ENCODE data around the gene CAV2. TPM values are rescaled to one million over a fixed set of nuclear protein-coding genes. Genes with fewer than 3 reads are reported as not detected.

The CAV2 gene
- total and polyA plus RNA-seq, 2 of the 13 experiments (the other 11 are each of a cell fraction or from before 2014, with no cell fraction given) = 0.09 to 0.18 TPM

DNA sequence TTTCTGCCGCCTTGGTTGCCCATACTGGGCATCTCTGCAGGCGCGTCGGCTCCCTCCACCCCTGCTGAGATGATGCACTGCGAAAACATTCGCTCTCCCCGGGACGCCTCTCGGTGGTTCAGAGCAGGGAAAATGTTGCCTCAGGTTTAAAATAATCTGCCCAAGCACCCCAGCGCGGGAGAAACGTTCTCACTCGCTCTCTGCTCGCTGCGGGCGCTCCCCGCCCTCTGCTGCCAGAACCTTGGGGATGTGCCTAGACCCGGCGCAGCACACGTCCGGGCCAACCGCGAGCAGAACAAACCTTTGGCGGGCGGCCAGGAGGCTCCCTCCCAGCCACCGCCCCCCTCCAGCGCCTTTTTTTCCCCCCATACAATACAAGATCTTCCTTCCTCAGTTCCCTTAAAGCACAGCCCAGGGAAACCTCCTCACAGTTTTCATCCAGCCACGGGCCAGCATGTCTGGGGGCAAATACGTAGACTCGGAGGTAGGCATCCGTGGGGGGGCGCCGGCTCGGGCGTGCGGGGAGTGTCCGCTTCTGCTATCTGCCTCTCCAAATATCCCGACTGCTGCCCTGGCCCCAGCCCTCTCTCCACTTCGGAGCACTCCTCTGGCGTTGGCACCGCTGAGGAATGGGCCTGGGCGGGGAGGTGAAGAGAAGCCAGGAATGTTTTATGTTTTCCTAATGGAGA lies 25.2 kb downstream of the CAV2 start, which contains the start of gene CAV1 (continued):
- TF ChIP-seq, protein P1, sequence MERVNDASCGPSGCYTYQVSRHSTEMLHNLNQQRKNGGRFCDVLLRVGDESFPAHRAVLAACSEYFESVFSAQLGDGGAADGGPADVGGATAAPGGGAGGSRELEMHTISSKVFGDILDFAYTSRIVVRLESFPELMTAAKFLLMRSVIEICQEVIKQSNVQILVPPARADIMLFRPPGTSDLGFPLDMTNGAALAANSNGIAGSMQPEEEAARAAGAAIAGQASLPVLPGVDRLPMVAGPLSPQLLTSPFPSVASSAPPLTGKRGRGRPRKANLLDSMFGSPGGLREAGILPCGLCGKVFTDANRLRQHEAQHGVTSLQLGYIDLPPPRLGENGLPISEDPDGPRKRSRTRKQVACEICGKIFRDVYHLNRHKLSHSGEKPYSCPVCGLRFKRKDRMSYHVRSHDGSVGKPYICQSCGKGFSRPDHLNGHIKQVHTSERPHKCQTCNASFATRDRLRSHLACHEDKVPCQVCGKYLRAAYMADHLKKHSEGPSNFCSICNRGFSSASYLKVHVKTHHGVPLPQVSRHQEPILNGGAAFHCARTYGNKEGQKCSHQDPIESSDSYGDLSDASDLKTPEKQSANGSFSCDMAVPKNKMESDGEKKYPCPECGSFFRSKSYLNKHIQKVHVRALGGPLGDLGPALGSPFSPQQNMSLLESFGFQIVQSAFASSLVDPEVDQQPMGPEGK (CRISPR knock-in tag; IDR thresholded peaks at IDR 0.05) = 0 out of 2 replicates have a peak, but pooled peaks have one; percentile 8

DNA sequence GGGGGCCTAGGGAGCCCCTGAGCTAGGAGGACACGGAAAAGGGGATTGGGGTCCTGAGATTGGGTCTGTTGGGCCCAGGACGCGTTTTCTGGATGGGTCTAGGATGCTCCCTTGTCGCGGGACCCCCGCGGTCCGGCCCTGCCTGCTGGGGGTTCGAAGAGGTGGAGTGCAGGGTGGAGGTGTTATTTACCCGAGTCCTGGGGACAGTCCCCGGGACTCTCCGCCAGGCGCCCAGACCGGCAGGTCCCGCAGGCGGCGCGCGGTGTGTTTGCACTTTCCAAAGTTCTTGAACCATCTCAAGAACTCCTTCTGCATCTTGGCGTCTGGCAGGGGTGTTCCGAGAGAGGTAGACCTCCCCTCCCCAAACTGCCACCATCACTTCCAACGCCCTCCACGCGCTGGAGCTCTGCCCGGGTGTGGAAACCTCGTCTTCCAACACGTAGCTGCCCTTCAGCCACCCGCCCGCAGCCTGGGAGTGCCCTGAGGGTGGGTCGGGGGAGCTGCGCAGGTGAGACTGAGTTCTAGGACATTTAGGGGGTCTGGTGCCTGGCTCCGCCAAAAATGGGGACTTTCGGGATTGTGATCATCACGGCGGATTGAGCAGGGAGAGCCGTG lies 25.9 kb downstream of the CAV2 start:
- Histone ChIP-seq H3K27ac (ENCODE audit: extremely low read length, insufficient read depth, low read length) (no peak overlapping the region), H3K9me3 (ENCODE audit: low read length) (no peaks in the 10 kb centered on the region), H3K79me2 (ENCODE audit: insufficient read depth, low read length) (no peaks in the 10 kb centered on the region), H3K4me3 (replicated peaks in 1 of 3; ENCODE audit: insufficient read depth in 1 of 3, low read depth in 2 of 3, low read length in 3 of 3) (peak overlapping the region; percentile 46 to 70 (median 53)), H3K36me3 (replicated peaks in 1 of 2; ENCODE audit: control insufficient read depth in 1 of 2, insufficient read depth in 2 of 2, low read length in 2 of 2) (no peaks in the 10 kb centered on the region), H3K27me3 (ENCODE audit: control insufficient read depth in 1 of 2, insufficient read depth in 2 of 2, low read length in 2 of 2) (peaks cover 9 to 44% of the 10 kb centered on the region in 2 experiments), H3K9ac (ENCODE audit: insufficient read depth, low read depth, low read length) (no peak overlapping the region), H2AFZ (ENCODE audit: low read length) (no peak overlapping the region), H3K4me1 (ENCODE audit: insufficient read depth, low read length) (peaks cover 21% of the 10 kb centered on the region), H3K4me2 (ENCODE audit: low read depth, low read length) (peak overlapping the region; percentile 93), H4K20me1 (ENCODE audit: insufficient read depth, low read length) (no peaks in the 10 kb centered on the region)
- ATAC-seq = peak; percentile 78
- TF ChIP-seq U2AF1 (optimal IDR thresholded peaks at IDR 0.05; ENCODE audit: low read depth, low read length) (peak; percentile 44), ZNF709 (CRISPR knock-in tag; IDR thresholded peaks at IDR 0.05) (no peak), ZNF687 (CRISPR knock-in tag; IDR thresholded peaks at IDR 0.05) (peak; percentile 8; the same call in 1 of the 2 replicates), SRY (CRISPR knock-in tag; IDR thresholded peaks at IDR 0.05) (0 out of 2 replicates have a peak, but pooled peaks have one; percentile 12), EZH2 (conservative IDR thresholded peaks at IDR 0.05; ENCODE audit: low read depth, low read length) (peak; percentile 86), SP140L (CRISPR knock-in tag; IDR thresholded peaks at IDR 0.05; ENCODE audit: borderline replicate concordance) (no peak)
- intact Hi-C loops (cut with micrococcal nuclease; ENCODE audit: unreplicated experiment) = loop anchor here (5.0 to 10.0 kb wide), 3 partner anchors 279 to 388 kb away; no protein-coding TSS in a partner anchor
- BruUV-seq (replicated peaks) = no TSS peak
- DNase-seq (ENCODE audit: low spot score) = no peak
- WGBS (ENCODE audit: low lambda C conversion rate) = 3% methylated on average over 16 of the region's 36 CpGs
- CTCF ChIA-PET (ENCODE audit: low intra/inter-chr PET ratio, low total read pairs) = interaction anchor here (1.5 to 2.1 kb wide), 2 partner anchors 267 to 352 kb away, joined by 8 to 17 read pairs; no protein-coding TSS in a partner anchor
- POLR2A ChIA-PET = no interaction called here
- in situ Hi-C loops (cut with HindIII; ENCODE audit: extremely low pct_ligation_motif_present, low pct_unique_long_range_greater_than_20kb) = loop anchor here (5.0 to 10.0 kb wide), 2 partner anchors 268 to 351 kb away; no protein-coding TSS in a partner anchor
- FAIRE-seq = no peak

Data from HepG2 (cell line).